HG03457 (cell line): Measurements from ENCODE around the gene LAD1.

ENCODE experiments used
- ATAC-seq: cut with Tn5 transposase; IDR thresholded peaks from one replicate; pipeline ENCODE4 v1.9.1; 2021; ENCODE audit warnings: moderate number of reproducible peaks; ENCODE audit not compliant: unreplicated experiment

Gene LAD1

DNA sequence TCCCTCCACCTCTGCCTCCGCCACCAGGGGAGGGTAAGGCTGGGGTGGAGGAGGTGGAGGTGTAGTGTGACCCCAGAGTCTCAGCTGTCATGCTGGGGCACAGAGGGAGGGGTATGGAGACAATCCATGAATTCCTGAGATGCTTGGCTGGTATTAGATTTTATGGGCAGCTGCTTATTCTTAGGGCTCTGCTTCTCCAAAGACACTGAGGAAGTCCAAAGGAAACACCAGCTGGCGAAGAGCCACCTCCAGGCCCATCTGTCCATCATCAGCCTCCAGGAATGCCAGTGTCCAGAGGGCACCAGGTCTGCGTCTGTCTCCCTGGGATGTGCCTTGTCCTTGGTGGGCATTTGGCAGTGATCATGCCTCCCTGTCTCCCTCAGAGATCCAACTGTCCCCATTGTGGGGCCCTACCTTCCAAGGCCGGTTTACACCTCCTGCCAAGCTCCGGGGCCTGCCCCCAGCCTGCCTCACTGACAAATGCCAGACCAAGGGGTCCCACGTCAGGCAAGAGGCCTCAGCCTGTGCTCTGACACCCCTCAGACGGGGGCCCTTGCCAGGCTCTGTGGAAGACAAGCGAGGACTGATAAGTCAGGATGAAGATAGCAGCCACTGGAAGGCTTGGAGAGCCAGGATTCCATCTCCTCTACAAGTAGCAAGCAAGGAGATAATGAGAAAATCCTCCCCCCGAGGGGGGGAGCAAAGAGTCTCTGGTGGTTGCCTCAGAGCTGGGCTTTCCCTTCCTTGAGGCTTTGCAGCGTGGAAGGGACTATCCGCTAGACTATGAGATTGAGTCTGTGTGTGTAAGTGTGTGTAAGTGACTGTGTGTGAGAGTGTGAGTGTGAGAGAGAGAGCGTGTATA is 20.9 kb upstream of the LAD1 start:
- no peak for ATAC-seq

DNA sequence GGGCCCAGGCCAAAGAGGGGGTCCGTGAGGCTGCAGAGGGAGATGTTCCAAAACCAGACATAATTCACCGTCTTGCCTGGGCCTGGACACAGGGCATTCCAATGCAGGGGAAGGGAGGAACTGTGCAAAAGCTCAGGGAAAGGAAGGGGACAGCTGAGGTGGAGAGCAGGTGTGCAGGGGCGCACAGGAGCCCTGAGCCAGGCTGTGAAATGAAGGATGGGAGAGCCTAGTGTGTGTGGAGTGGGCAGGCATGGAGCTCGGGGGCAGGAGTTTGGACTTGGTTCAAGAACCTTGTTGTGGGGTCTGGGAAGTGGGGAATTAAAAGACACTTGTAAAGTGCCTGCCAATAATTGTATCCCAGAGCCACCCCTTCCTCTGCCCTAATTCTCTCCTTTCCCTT is 20.1 kb upstream of the LAD1 start:
- ATAC-seq = no peak

DNA sequence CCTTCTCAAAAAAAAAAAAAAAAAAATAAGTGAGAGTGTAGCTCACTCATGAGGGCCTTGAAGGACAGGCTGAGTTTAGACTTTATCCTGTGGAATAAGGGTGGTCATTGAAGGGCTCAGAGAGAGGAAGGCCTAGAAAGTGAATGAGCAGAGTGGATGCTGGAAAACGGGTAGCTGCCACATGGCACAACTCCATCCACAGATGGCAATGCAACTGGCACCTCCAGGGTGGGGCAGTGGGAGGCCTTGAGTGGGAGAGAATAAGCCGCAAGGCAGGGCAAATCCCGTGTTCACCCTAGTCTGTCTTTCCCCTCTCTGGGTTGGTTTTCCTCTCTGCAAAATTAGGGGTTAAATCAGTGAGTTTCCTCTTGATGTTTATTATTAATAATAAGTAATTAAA is 19.3 kb upstream of the LAD1 start:
- ATAC-seq = no peak

DNA sequence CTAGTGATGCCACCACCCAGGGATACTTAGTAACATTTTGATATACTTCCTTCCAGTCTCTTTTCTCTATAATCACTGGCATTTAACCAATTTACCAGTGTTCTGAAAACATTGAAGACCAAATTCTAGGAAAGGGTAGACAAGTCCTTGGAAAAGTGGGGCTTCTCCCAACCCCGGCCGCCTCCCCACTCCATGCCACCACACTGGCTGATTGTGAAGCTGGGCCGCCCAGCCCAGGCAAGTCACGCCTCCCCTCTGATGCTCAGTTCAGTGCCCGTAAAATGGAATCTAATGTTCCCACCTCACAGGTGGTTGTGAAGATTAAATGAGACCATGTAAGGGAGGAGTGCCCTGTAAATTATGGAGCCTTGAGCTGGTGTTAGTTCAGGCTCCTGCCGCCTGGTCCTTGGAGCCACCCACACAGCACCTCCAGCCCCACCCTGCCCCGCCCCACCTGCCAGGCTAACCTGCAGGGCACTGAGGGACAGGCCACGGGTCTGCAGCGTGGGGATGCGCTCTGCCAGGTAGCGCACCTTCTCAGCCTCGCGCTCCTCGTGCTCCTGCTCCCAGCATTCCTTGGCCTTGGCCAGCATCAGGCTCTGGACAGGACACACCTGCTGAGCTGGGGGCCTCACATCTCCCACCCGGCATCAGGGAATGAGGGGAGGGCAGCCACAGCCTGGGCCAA is 15.1 kb upstream of the LAD1 start:
- ATAC-seq = no peak

DNA sequence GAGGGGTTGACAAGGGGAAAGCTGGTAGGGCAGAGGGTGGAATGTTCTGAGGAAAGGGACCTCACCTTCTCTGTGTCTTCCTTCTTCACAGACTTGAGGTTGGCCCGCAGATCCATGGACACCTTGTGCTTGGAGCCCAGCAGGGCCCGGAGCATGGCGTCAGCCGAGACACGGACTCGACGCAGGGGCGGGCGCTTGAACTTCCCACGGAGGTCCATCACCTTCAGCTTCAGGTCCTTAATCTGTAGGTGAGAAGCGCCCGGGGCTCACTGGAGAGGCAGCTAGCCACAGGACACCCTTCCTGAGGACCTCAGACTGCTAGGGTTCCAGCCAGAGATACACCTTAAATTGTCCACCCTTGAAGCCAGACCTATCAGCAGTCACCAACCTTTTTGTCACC is 12.2 kb upstream of the LAD1 start:
- ATAC-seq = no peak

DNA sequence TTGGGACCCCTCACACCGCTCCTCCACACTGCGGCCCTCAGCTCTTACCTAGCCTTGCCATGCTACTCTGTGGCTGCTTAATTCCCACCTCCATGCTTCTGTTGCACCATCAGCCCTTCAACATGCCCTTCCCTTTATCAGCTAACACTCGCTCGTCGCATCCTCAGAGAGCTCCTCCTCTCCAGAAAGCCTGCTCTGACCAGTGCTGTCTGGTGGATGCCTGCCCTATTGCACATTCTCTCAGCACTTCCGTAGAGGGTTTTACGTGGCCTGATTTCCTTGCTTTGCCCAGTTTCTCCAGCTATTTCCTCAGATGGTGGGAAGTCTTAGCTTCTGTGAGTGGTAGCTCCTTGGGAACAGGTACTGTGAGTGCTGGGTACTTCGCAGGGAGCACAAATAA is 10.3 kb upstream of the LAD1 start:
- ATAC-seq = no peak

DNA sequence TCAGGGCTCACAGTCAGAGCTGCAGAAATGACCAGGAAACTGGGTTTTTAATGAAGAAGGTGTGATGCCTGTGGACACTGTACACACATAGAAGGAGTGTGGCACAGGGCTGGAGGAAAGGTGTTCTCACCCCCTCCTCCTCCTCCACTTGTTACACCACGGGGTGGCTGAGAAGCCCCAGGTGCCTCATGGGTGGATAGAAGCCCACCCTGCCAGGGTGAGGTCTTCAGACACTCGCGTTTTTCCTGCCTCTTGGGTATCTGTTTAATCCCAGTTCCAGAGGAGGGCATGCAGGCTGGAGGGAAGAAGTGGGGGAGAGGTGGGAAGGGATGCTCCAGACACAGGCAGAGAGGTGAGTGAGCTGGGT is 9.7 kb upstream of the LAD1 start:
- ATAC-seq = no peak

DNA sequence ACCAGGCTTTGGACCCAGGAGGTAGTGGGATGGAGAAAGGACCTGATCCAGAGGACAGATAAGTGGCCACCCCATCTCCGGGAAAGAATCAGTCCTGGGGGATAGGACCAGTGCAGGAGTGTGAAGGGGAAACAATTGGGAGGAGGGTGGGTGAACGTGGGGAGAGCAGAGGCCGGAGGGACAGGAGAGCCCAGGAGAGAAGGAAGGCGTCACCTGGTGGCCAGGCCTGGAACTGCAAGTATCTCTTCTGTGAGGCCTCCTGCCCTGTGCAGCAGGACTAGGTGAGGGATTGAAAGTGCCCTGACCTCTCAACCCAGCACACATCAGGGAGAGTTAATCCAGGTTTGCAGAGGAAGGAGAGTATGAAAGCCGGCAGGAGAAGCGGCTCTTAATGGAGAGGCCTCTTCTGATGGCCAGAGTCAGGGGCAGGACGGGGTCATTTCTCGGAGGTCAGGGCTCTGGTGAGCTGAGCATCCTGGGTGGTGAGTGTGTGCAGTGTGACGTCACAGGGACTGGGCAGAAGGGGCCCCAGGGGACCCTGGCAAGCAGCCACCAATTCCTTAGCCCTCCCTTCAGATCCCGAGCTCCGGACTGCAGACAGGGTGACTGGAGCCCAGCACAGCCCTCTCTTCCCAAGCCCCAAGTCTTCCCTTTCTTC is 9.2 kb upstream of the LAD1 start:
- ATAC-seq = no peak

DNA sequence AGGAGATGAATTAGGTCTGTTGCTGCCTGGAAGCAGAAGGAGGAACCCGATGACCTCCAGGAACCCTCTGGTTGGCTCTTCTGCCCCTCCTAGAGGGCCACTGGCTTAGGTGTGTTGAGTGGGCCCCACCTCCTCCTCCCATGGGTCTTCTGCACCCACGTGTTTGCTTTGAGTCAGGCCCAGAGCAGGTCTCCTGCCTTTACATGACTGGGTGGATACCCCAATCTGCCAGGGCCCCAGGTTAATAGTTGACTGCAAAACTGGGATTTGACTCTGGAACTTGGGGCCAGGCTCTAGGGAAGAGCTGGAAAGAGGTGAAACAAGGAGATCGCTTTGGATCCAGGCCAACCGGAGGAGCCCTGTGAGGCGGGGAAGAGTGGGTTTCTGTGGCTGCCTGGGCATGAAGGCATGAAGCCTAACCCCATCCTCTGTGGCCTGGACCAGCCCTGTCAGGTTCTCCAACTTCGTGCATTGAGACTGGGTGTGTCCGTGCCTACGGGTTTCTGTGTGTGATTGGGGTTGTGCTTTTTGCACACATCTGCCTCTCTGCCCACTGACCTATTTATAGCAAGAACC is 7.8 kb upstream of the LAD1 start:
- no peak for ATAC-seq

DNA sequence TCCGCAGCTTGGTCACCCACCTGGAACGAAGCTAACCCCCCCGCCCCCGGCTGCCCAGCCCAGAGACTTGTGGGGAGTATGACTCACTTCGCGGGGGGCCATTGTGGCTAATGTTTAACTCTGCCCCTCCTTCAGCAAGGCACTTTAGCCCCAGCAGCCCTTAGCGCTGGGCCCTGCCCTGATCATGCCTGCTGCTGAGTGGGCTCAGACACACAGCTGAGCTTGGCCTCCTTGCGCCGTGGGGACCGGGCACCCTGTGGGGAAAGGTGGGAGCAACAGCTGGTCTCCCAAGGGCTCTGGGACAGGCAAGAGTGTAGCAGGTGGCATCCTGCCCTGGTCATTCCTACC is 6.3 kb upstream of the LAD1 start:
- ATAC-seq = no peak

DNA sequence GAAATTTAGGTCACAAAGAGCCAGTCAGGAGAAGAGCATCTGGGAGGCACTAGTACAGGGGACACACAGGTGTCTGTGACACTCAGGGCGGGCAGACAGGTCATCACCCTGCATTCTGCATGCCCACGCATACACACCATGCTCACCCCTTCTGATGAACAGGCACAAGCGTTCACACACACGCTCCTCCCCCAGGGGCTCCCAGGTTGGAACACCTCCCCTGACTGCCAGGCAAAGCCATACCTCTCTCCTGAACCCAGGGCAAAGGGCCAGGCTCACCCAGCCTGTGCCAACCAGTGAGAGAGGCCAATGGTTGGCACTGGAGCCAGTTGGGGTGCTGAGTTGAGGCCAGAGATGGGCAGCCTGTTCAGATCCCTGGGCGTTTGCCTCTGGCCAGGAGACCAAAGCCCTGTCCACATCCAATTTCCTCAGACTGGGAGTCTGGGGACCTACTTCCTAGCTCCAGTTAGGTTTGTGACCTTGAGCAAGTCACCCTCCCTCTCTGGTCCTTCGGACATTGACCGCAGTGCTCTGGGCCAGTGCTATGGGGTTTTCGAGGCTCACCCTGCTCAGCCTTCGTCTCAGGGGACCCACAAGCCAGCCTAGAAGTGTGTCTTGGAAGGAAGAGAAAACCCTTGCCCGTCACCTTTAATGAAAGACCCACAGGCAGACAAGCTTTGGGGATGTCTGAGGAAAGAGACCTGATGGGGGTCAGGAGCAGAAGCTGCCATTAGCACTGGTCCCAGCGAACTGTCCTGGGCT is 5.8 kb upstream of the LAD1 start:
- ATAC-seq = no peak

DNA sequence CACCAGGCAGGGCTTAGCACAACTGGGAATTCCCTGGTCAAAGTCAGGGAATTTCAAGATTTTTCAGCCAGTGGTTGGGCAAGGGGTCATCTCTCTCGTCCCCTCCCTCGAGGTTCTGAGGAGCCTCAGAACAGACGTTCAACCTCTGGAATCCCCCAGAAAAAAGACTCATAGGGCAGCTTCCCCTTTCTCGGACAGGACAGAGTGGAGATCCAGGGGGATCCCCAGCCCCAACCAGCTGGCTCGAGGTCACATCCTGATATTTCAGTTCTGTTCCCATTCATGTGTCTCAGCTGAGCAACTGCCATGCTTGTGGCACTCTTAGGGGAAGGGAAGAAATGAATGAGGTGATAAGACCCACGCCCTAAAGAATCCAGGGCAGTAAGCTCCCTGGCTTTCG is 4.9 kb upstream of the LAD1 start:
- ATAC-seq = no peak

DNA sequence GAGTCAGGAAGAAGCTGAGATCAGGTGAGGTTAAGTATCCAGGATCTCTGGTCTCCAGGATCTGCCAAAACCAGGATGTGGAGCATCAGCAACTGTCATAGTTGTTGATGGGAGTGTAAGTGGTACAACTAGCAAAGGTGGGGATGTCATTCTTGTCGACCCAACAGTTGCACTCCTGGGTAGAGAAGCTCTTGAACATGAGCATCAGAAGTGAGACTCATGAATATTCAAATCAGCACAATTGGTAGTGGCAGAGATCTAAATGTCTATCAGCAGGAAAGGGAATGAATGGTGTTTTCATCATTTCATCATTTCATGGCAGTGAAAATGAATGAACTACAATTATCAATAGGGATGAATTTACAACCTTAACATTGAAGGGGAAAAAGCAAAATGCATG is 4.2 kb upstream of the LAD1 start:
- no peak for ATAC-seq

DNA sequence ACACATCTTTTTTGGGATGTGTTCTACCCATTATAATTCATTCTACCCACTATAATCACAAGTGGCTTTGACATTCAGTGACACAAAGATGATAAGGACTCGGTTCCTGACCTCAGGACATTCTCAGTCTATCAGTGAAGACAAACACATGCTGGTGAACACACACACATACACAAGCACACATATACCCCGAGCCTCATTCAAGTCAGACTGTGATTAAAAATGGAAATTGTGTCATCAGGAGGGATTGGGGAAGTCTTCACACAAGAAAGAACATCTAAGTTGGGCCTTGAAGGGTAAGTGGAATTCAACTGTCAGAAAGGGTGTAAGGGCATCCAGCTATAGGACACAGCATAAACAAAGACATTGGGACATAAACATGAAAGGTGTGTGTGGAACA is 2.6 kb upstream of the LAD1 start:
- no peak for ATAC-seq

DNA sequence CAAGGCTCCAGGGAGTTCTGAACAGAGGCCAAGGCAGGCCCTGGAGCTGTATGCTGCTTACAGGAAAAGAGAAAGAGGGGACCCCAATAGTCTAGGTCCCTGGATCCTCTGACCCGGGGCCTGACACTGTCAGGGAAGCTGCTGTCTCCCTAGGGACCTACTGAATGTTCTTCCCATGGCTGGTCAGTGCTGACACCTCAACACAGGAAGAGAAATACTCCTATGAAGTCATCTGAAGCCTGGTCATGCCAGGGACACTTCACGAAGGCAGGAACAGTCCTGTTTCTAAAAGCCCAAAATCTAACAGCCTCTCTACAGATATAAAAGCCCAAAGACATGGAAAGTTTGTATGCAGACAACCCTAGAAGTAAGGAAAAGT is 1.7 kb upstream of the LAD1 start:
- ATAC-seq = no peak

DNA sequence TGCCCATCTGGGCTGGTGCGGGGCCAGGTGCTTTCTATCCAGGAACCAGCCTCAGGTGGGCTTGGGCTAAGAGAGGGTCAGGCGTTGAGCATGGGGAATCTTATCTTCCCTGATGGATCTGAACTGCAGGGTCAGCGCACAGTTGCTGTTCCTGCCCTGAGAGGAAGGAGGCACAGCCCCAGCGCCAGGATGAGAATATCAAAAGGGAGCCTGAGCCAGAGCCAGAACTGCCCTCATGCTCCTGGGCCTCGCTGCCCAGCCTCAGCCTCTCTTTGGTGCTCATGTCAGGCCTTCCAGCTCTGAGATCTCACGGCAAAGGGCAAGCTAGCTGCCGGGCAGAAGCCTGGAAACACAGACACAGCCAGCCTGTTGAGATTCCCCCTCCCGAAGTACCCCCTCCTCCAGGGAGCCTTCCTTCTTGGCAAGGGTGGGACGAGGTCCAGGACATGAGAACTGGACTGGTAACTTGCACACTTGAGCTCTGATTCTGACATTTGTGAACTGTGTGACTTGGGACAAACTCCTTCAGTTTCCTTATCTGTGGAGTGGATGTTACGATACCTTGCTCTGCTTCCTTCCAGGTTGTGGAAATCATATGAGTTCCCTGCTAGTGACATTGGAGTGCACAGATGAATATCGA is 1.2 kb upstream of the LAD1 start:
- ATAC-seq = no peak

DNA sequence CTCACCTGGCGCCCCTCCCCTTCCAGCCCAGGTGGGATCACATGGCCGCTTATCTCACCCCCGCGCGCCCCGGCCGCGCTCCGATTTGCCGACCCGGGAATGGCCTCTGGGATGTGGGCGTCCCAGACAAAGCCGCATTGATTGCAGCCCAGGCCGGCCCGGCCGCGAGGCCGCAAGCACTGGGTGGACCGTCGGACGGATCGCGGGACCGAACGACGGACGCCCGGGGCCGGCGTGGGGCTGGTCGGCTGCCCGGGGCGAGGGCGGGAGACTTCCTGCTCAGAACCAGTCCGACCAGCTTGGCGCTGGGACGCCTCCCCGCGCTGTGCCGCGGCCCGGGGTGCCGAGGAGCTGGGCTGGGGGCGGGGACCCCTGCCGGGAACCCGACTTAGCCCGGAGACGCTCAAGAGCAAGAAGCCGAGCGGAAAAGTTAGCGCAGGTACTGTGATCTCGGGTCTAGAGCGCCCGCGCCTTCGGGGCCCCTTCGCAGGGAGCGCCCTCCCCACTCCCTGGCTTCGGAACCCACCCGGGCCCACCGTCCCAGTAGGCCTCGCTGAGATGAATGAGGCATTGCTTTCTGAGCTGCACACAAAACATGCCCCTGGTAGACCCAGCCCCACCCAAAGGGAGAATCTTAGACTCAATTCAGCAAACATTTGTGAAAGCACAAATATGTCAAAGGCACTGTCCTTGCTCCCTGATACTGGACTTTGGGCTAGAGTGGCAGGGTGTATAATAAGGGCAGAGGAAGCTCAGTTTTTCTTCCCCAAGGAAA is 415 bp upstream of the LAD1 start:
- no peak for ATAC-seq

DNA sequence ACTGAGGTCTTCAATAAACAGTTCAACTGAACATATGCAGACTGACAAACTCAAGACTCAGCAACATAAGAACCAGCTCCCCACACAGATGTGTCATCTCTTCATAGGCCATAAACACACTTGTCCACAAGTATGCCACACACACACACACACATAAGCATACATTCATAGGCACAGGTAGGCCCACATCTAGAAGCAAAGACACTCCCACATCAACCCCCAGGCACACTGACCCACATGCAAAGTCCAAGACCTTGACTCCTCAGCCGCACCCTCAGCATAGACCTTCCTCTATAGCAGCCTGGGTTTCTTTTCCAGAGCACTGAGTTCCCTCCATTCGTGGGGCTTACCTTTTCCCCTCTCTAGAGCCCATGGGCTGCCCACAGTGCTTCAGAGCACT is 1.4 kb downstream of the LAD1 start:
- ATAC-seq = no peak

DNA sequence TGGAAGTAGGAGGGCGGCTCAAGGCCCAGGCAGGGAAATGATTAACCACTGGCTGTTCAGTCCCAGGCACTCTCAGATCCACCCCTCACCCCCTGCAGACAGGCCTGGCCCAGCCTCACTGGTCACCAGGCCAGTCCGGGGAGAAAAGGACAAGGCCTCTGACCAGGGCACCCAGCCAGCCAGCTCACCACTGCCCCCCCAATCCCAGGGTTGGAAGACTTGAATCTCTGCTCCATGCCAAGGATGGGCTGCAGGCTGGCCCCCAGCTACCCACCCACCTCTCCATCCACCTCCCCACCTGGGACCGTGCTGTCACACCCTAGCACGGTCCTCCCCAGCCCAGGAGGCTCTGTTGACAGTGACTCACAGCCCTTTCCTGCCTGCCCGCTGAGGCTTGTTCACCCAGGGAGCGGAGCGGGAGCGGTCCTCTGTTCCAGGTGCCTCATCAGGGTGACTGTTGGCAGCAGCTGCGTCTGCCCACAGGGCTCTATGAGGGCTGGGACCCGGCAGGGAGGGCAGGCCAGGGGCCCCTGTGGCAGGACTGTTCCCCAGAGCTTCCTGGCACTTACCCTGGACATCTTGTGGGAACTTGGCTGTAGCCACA is 2.2 kb downstream of the LAD1 start:
- no peak for ATAC-seq

DNA sequence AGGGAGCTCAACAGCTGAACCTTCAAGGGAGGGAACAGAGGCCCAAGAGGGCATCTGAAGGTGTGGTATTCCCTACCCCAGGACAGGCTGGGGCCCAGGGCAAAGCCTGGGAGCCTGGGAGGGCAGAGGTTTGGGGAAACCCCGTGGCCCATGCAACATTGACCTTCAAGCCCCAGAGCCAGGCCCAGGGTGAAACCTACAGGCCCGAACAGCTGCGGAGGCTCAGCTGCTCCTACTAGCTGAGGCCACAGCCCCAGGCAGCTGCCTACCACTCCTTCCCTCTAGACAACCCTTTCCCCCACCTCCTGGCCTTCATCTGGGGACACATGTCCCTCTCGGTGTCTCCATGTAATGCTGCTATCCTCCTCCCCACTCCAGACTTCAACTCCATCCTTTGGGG is 3.2 kb downstream of the LAD1 start:
- ATAC-seq = no peak
